Loucy (cell line): ENCODE data around the gene HRH3.

Experiments
- CTCF ChIP-seq: fragments of 200-600 bp; sonication (generic); conservative IDR thresholded peaks from 2 replicates; pipeline ENCODE4 v1.5.1; 2014; ENCODE audit warnings: mild to moderate bottlenecking, antibody characterized with exemption, low read length
- EZH2phosphoT487 ChIP-seq: fragments of 200-600 bp; IDR thresholded peaks from 2 replicates; pipeline ENCODE4 v1.6.1; 2018; ENCODE audit warnings: antibody characterized with exemption, mild to moderate bottlenecking, moderate library complexity, borderline replicate concordance

- TF ChIP-seq CTCF (no peak), EZH2phosphoT487 (no peak)
These were observed 8.2 kb downstream of the HRH3 start for GRCh38 chr20:62211769-62212288.
